GM21447 (cell line): ENCODE results near the gene PTPRN2.
A peak's percentile ranks its signal among the peaks of the same experiment; 100 is the strongest.
"Not testable (repeated sequence)": the region's sequence is repeated elsewhere in the genome, so short reads cannot be mapped to it uniquely, and the experiment has no call there.

Source experiments
- ATAC-seq: cut with Tn5 transposase; IDR thresholded peaks from one replicate; pipeline ENCODE4 v1.9.1; 2021; ENCODE audit not compliant: unreplicated experiment

The PTPRN2 gene

GRCh38 chr7:157497744-157498651 lies 1089.6 kb downstream of the PTPRN2 start:
- ATAC-seq, result no peak

GRCh38 chr7:157497367-157497743 lies 1090.3 kb downstream of the PTPRN2 start:
- no peak for ATAC-seq

GRCh38 chr7:157496416-157497275 lies 1091.0 kb downstream of the PTPRN2 start:
- no peak for ATAC-seq

GRCh38 chr7:157495594-157495993 lies 1092.0 kb downstream of the PTPRN2 start:
- ATAC-seq, result peak; percentile 72

GRCh38 chr7:157495177-157495553 lies 1092.5 kb downstream of the PTPRN2 start:
- ATAC-seq, result no peak

GRCh38 chr7:157494506-157495176 lies 1093.0 kb downstream of the PTPRN2 start:
- ATAC-seq, result no peak

GRCh38 chr7:157493776-157494175 lies 1093.8 kb downstream of the PTPRN2 start:
- no peak for ATAC-seq

- no peak for ATAC-seq
Observed at GRCh38 chr7:157493017-157493416, 1094.6 kb downstream of the PTPRN2 start.

GRCh38 chr7:157490465-157490912 lies 1097.1 kb downstream of the PTPRN2 start:
- peak; percentile 84 for ATAC-seq

- not testable (repeated sequence) for ATAC-seq
Observed at GRCh38 chr7:157489870-157490269, 1097.8 kb downstream of the PTPRN2 start.
